ENCODE results near the gene OR51D1.

OR51D1 gene

GRCh38 chr11:4615856-4616444 is 21.3 kb upstream of the OR51D1 start:
- TF ChIP-seq POLR2AphosphoS5 (IDR thresholded peaks at IDR 0.05; ENCODE audit: low read depth, low read length) = no peak

DNA sequence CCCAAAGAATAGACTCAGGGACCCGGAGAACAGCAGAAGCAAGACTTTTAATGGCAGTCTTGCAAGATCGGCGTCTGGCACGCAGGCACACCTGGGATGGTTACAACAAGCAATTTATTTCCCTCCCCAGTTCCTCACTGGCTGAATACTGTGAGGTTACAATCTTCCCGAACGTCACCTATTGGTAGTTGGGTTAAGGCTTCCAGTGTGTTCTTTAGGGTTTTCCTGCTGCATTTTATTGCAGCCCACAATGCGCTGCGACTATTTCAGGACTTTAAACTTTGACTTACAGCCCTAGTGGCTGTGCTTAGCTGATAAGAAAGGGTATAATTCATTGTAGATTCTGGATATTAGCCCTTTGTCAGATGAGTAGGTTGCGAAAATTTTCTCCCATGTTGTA is 17.8 kb upstream of the OR51D1 start:
- TF ChIP-seq SIN3A (IDR thresholded peaks at IDR 0.05; ENCODE audit: borderline replicate concordance, insufficient read depth, low read length) (no peak), FOXP2 (optimal IDR thresholded peaks at IDR 0.05; ENCODE audit: borderline replicate concordance, extremely low read depth, extremely low read length, insufficient read depth) (no peak), POLR2AphosphoS5 (IDR thresholded peaks at IDR 0.05; ENCODE audit: low read depth, low read length) (no peak), TAF1 (IDR thresholded peaks at IDR 0.05; ENCODE audit: borderline replicate concordance, insufficient read depth, low read length) (no peak)
- TF ChIP-seq, protein P1, sequence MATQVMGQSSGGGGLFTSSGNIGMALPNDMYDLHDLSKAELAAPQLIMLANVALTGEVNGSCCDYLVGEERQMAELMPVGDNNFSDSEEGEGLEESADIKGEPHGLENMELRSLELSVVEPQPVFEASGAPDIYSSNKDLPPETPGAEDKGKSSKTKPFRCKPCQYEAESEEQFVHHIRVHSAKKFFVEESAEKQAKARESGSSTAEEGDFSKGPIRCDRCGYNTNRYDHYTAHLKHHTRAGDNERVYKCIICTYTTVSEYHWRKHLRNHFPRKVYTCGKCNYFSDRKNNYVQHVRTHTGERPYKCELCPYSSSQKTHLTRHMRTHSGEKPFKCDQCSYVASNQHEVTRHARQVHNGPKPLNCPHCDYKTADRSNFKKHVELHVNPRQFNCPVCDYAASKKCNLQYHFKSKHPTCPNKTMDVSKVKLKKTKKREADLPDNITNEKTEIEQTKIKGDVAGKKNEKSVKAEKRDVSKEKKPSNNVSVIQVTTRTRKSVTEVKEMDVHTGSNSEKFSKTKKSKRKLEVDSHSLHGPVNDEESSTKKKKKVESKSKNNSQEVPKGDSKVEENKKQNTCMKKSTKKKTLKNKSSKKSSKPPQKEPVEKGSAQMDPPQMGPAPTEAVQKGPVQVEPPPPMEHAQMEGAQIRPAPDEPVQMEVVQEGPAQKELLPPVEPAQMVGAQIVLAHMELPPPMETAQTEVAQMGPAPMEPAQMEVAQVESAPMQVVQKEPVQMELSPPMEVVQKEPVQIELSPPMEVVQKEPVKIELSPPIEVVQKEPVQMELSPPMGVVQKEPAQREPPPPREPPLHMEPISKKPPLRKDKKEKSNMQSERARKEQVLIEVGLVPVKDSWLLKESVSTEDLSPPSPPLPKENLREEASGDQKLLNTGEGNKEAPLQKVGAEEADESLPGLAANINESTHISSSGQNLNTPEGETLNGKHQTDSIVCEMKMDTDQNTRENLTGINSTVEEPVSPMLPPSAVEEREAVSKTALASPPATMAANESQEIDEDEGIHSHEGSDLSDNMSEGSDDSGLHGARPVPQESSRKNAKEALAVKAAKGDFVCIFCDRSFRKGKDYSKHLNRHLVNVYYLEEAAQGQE (IDR thresholded peaks at IDR 0.05; ENCODE audit: insufficient read depth in 1 of 2, low read depth in 2 of 2, low read length in 2 of 2) = no peak

DNA sequence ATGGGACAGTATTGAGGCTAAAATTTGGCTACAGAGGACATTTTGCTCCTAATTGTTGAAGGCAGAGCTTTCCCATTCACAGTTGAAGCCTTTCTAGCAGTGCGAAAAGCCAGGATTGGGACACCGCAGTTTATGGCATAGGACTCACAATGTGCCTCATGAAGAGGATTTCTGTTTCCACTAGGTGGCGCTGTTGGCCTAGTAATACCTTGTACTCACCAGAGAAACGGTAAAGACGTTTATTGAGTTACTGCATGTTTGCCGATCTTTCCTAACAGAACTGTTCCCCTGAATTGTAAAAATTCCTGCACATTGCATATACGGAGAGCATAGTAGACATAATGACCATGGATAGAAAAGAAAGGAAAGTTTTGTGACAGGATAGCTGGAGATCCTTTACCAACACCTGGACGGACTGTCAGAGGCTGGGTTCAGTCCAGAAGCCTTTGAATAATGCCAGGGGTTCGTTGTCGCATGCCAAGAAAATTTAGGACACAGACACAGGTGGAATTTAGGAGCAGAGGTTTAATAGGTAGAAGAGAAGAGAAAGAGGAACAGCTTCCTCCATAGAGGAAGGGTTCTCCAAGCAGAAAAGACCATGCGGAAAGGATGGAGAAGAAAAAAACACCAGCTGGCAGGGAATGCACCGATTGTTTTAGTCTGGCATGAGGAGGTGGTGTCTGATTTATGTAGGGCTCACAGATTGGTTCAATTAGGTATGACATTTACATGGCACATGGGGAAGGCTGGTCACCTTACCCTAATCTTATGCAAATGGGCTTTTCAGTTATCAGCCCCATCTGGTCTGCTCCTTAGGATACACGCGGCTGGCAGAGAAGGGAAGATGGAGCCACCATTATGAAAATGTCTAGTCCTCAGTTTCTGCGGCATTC is 10.8 kb upstream of the OR51D1 start:
- TF ChIP-seq, protein P1 (IDR thresholded peaks at IDR 0.05; ENCODE audit: insufficient read depth in 1 of 2, low read depth in 2 of 2, low read length in 2 of 2) = no peak
- TF ChIP-seq SIN3A (IDR thresholded peaks at IDR 0.05; ENCODE audit: borderline replicate concordance, insufficient read depth, low read length) (no peak), TAF1 (IDR thresholded peaks at IDR 0.05; ENCODE audit: borderline replicate concordance, insufficient read depth, low read length) (no peak), POLR2AphosphoS5 (IDR thresholded peaks at IDR 0.05; ENCODE audit: low read depth, low read length) (no peak), FOXP2 (optimal IDR thresholded peaks at IDR 0.05; ENCODE audit: borderline replicate concordance, extremely low read depth, extremely low read length, insufficient read depth) (no peak)

GRCh38 chr11:4636136-4636535 is 1.1 kb upstream of the OR51D1 start:
- TF ChIP-seq FOXP2 (optimal IDR thresholded peaks at IDR 0.05; ENCODE audit: borderline replicate concordance, extremely low read depth, extremely low read length, insufficient read depth) (no peak), SIN3A (IDR thresholded peaks at IDR 0.05; ENCODE audit: borderline replicate concordance, insufficient read depth, low read length) (no peak), POLR2AphosphoS5 (IDR thresholded peaks at IDR 0.05; ENCODE audit: low read depth, low read length) (no peak), TAF1 (IDR thresholded peaks at IDR 0.05; ENCODE audit: borderline replicate concordance, insufficient read depth, low read length) (no peak)
- TF ChIP-seq, protein P1 (IDR thresholded peaks at IDR 0.05; ENCODE audit: insufficient read depth in 1 of 2, low read depth in 2 of 2, low read length in 2 of 2) = no peak

DNA sequence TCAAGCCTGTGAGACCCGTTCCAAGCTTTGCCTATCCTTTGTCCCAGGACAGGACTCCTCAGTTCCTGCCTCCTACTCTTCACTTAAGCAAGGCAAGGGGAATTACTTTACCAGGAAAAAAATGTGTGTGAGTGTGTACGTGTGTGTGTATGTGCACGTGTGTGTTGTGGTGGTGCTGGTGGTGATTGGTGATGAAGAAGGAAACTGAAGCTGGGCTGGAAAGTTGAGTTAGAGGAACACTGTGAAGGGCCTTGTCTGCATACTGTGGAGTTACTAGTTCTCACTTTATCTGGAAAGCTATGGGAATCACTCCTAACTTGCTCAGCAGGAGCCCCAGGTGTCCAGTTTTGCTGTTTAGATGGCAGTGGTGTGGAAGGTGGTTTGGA is 378 bp downstream of the OR51D1 start:
- TF ChIP-seq POLR2AphosphoS5 (IDR thresholded peaks at IDR 0.05; ENCODE audit: low read depth, low read length) = no peak
- TF ChIP-seq SIN3A (IDR thresholded peaks at IDR 0.05; ENCODE audit: borderline replicate concordance, insufficient read depth, low read length) = no peak
- TF ChIP-seq FOXP2 (optimal IDR thresholded peaks at IDR 0.05; ENCODE audit: borderline replicate concordance, extremely low read depth, extremely low read length, insufficient read depth) = no peak
- TF ChIP-seq, protein P1 (IDR thresholded peaks at IDR 0.05; ENCODE audit: insufficient read depth in 1 of 2, low read depth in 2 of 2, low read length in 2 of 2) = no peak
- TF ChIP-seq TAF1 (IDR thresholded peaks at IDR 0.05; ENCODE audit: borderline replicate concordance, insufficient read depth, low read length) = no peak

All from PFSK-1 (cell line).